ENCODE results near the gene WT1. TPM values are rescaled to one million over a fixed set of nuclear protein-coding genes. Genes with fewer than 3 reads are reported as not detected.
A peak's percentile ranks its signal among the peaks of the same experiment; 100 is the strongest.

Gene WT1
- total RNA-seq, 1 donor from 2014 or later, result 2.0 TPM

DNA sequence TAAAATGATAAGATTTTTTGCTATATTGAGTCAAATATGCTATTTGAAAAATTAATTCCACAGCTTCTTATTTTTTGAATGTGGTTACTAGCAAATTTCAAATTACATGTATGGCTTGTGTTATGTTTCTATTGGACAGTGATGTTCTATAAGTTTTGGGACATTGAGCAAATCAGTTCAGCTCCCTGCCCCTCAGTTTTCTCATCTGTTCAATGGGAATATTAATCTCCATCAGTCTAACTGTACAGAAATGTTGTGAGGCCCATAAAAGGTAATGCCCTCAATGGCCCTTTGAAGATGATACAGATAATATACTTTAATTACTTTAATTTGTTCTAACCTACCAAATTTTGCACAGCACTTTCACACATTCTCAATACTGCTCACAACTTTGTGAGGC, 15.2 kb downstream of the WT1 start:
- H3K36me3 ChIP-seq, result no peaks in the 10 kb centered on the region
- H3K27me3 ChIP-seq (ENCODE audit: low read depth), result peaks cover 60% of the 10 kb centered on the region
- peak overlapping the region; percentile 74 for H3K27ac ChIP-seq (replicated peaks)
- intact Hi-C loops (cut with micrococcal nuclease), result no loop called here
- peaks cover 18% of the 10 kb centered on the region for H3K4me1 ChIP-seq
- no peak overlapping the region for H3K4me3 ChIP-seq
- no peaks in the 10 kb centered on the region for H3K9me3 ChIP-seq (replicated peaks)
- TF ChIP-seq, protein P1, sequence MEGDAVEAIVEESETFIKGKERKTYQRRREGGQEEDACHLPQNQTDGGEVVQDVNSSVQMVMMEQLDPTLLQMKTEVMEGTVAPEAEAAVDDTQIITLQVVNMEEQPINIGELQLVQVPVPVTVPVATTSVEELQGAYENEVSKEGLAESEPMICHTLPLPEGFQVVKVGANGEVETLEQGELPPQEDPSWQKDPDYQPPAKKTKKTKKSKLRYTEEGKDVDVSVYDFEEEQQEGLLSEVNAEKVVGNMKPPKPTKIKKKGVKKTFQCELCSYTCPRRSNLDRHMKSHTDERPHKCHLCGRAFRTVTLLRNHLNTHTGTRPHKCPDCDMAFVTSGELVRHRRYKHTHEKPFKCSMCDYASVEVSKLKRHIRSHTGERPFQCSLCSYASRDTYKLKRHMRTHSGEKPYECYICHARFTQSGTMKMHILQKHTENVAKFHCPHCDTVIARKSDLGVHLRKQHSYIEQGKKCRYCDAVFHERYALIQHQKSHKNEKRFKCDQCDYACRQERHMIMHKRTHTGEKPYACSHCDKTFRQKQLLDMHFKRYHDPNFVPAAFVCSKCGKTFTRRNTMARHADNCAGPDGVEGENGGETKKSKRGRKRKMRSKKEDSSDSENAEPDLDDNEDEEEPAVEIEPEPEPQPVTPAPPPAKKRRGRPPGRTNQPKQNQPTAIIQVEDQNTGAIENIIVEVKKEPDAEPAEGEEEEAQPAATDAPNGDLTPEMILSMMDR (IDR thresholded peaks at IDR 0.05; ENCODE audit: borderline replicate concordance), result no peak
- no peak for DNase-seq

DNA sequence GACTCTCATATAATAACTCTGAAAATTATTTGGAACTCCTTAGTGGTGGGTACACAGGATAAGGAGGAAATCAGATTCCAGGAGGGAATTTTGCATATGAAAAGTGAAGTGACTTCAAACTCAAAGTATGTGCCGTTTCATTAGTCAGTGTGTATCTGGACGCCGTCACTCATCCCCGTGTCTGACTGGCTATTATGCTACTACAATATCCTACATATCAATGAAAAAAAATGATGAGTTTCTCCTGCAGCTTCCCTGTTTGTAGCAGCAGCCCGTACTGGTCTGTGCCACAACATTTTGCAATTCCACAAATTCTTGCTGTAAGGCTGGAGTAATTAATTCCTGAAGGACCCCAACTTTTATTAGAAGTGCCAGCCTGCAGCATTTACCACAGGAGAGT, 16.5 kb downstream of the WT1 start:
- no peak for DNase-seq
- Histone ChIP-seq H3K4me1 (peaks cover 18% of the 10 kb centered on the region), H3K36me3 (no peaks in the 10 kb centered on the region), H3K27me3 (ENCODE audit: low read depth) (peaks cover 57% of the 10 kb centered on the region), H3K4me3 (no peak overlapping the region), H3K27ac (replicated peaks) (no peak overlapping the region), H3K9me3 (replicated peaks) (no peaks in the 10 kb centered on the region)
- intact Hi-C loops (cut with micrococcal nuclease), result no loop called here
- TF ChIP-seq, protein P1 (IDR thresholded peaks at IDR 0.05; ENCODE audit: borderline replicate concordance), result no peak

DNA sequence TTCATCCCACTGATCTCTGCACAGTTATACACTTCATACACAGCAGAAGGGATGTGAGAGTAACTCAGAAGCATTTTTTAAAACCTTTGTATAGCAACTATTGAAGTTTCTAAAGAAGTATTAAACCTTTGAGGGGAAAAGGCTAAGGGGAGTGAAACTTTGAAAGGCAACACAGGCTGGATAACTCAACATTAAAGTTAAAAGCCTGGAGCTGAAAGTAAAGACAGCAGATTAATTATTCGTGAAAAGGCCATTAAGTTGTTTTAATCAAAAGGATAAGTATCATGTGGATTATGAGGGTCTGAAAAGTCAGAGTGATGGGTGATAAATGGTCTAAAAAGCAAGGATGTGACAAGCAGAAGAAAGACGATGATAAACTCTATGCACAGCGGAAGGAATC, 17.5 kb downstream of the WT1 start:
- TF ChIP-seq, protein P1 (IDR thresholded peaks at IDR 0.05; ENCODE audit: borderline replicate concordance), result no peak
- Histone ChIP-seq H3K27ac (replicated peaks) (no peak overlapping the region), H3K27me3 (ENCODE audit: low read depth) (peaks cover 47% of the 10 kb centered on the region), H3K4me3 (no peak overlapping the region), H3K36me3 (no peaks in the 10 kb centered on the region), H3K4me1 (peaks cover 16% of the 10 kb centered on the region), H3K9me3 (replicated peaks) (no peaks in the 10 kb centered on the region)
- no peak for DNase-seq
- intact Hi-C loops (cut with micrococcal nuclease), result no loop called here

DNA sequence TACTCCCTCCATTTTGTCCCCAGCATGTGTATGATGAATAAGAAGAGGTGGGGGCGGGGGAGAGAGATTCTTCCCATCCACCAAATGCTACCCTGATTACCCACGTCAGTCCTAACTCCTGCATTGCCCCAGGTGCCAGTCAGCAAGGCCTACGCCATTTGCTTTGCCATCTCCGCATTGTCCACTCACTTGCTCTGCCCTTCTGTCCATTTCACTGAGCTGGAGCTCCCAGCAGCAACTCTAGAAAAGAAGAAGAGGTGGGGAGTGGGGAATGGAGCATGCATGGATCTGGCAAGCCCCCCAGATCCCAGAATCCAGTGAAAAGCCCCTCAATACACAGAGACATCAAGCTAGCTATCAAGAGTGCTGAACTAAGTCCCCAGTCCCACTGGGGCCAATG, 19.0 kb downstream of the WT1 start:
- H3K9me3 ChIP-seq (replicated peaks), result no peaks in the 10 kb centered on the region
- no peak overlapping the region for H3K27ac ChIP-seq (replicated peaks)
- no peaks in the 10 kb centered on the region for H3K36me3 ChIP-seq
- TF ChIP-seq, protein P1 (IDR thresholded peaks at IDR 0.05; ENCODE audit: borderline replicate concordance), result no peak
- H3K4me3 ChIP-seq, result no peak overlapping the region
- DNase-seq, result no peak
- intact Hi-C loops (cut with micrococcal nuclease), result no loop called here
- H3K27me3 ChIP-seq (ENCODE audit: low read depth), result peaks cover 37% of the 10 kb centered on the region
- peaks cover 1% of the 10 kb centered on the region for H3K4me1 ChIP-seq

DNA sequence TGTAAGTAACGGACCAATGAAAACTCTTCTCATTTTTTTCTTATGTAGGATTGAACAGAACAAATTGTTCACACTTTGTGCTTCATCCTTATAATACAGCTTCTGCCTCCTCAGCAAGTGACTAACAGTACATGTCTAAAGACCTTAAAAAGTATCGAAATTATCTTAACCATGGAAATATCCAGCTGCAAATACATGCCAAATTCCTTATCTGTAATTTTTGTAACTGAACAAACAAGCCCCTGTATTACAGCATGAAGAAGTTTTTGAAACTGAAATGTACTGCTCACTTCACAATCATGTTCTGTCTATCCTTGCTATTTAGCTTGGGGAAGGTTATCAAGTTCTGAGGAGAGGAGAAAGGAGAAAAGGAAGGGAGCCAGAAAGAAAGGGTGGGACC, 20.4 kb downstream of the WT1 start:
- DNase-seq, result no peak
- TF ChIP-seq, protein P1 (IDR thresholded peaks at IDR 0.05; ENCODE audit: borderline replicate concordance), result no peak
- Histone ChIP-seq H3K9me3 (replicated peaks) (no peaks in the 10 kb centered on the region), H3K27me3 (ENCODE audit: low read depth) (peaks cover 31% of the 10 kb centered on the region), H3K4me1 (no peaks in the 10 kb centered on the region), H3K4me3 (no peak overlapping the region), H3K36me3 (no peaks in the 10 kb centered on the region), H3K27ac (replicated peaks) (no peak overlapping the region)
- intact Hi-C loops (cut with micrococcal nuclease), result no loop called here

Data from left ventricle myocardium inferior (tissue), 1 donor.